ENCODE measurements around the gene CERS6.
"Not testable (repeated sequence)": the region's sequence is repeated elsewhere in the genome, so short reads cannot be mapped to it uniquely, and the experiment has no call there.

The CERS6 gene

GRCh38 chr2:168642873-168643272, 186.8 kb downstream of the CERS6 start:
- DNase-seq (ENCODE audit: low spot score), result no peak

DNA sequence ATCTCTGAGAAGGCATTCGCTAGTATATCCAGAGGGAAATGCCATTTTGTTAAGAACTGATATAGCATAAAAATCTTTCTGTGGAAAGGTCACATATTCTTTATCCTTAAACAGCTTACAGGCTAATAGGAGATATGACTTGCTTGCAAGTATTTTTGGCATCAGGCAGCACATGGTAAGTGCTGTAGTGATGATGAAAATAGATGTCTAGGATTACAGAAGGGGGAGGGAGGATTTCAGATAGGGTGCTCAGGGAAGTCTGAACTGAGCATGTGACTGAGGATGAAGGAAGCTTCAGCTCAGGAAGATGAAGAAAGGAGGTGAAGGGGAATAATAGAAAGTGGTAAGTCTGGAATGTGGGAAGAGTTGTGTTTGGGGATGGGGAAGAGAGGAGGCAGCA, 187.9 kb downstream of the CERS6 start:
- no peak for DNase-seq (ENCODE audit: low spot score)

- DNase-seq (ENCODE audit: low spot score), result no peak
Measured at GRCh38 chr2:168645696-168646338, 189.7 kb downstream of the CERS6 start.

DNA sequence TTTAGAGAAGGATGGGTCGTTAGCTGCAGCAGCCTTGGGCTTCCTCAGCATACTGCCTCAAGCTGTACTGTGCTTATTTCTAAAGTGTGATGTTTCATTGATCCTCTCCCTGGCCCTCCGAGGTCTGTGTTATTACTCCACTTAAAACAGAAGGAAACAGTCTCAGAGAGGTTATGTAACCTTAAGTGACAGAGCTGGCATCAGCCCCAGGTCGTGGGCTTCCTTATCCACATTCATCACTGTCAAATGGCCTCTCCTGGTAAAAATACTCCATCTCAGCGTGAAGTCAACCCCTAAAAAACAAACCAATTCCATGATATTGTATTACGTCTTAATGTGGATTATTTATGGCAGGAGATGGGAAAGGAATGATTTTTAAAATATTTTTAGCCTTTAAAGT, 193.0 kb downstream of the CERS6 start:
- no peak for DNase-seq (ENCODE audit: low spot score)

DNA sequence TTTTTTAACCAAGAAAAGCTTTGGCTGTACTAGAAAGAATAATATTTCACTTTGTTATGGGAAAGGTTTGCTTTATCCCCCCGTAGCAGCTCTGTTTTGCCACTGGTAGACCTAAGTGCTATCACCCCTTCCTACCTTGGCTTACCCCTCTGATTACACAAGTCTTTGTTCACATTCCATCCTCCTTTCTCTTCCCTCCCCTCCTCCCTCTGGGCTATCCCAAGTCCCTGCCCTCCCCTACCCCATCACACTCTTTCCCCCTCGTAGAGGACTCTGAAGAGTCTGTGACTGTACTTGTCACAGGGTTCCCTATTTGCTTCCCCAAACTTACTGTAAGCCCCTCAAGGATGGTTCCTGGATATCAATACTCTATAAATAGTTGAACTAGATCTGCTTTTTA, 193.5 kb downstream of the CERS6 start:
- DNase-seq (ENCODE audit: low spot score), result no peak

DNA sequence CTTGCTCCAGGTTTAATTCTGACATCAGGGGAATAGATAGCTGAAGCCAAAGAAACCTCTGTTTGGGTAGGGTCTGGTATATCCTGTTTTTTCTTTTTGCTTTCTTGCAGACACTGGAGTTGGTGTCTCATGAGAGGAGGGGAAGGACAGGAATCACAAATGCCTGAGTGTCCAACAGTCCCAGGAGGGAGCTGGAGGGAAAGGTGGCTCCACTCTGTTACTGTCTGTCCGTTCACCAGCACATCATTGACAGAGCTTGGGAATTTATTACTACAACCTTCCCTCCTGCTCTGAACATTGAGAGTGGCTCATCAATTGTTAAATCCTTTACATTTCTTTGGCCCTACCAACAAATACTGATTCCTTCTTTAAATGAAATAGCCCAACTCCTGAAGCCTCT, 194.1 kb downstream of the CERS6 start:
- no peak for DNase-seq (ENCODE audit: low spot score)

- DNase-seq (ENCODE audit: low spot score), result no peak
Measured at GRCh38 chr2:168650781-168651180, 194.7 kb downstream of the CERS6 start.

DNA sequence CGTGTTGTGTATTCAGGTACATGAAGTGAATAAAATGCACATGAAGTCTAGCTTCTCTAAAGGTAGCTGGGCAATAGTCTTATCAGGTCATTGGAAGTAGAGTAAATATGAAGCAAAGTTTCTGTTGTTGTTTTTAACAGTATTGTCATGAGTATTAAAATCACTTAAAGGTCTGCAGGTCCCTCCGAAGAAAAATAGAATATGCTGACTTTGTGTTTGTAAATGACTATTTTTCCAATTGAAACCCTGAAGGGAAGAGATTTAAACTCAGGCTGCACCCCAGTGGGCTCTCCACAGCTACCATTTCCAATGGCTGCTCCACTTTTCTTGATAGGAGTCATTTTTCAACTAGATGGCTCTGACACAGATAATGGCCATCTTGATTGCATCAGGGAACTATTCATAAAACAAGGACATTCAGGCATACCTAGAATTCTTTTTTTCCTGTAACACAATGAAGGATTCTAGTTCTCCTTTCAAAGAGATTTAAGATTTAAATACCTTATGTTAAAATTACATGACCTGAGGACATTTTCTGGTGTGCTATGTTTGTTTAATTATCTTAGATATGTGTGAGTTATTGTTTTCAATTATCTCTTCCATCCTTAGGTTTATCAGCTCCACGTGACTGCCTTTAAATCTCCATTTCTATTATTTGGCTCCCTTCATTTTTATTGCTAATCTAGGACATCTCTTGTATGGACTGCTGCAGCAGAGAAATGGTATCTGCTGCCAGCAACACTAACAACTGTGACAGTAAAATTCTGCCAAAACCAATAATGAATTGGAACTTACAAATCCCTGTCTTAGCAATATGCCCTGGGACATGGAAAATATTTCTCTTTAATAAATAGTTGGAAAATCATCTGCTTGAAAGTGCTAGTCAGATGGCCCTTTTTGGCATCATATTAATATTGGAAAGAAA, 197.2 kb downstream of the CERS6 start:
- DNase-seq (ENCODE audit: low spot score), result no peak

DNA sequence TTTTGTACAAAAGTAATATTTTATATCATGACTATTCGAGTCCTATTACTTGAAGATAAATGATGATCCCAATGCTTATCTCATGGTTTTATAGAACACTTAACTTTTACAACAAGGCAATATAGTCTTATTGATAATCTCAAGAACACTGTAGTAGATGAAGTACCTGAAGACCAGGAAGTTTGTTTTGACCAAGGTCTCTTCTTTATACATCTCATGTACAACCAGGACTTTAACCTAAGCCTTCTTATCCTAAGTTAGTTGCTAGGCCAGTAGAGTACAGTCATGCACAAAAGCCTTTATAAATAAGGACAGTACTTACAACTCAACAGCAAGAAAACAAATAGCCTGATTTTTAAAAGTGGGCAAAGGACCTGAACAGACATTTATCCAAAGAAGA, 198.6 kb downstream of the CERS6 start:
- DNase-seq (ENCODE audit: low spot score), result no peak

GRCh38 chr2:168655207-168655606, 199.1 kb downstream of the CERS6 start:
- no peak for DNase-seq (ENCODE audit: low spot score)

DNA sequence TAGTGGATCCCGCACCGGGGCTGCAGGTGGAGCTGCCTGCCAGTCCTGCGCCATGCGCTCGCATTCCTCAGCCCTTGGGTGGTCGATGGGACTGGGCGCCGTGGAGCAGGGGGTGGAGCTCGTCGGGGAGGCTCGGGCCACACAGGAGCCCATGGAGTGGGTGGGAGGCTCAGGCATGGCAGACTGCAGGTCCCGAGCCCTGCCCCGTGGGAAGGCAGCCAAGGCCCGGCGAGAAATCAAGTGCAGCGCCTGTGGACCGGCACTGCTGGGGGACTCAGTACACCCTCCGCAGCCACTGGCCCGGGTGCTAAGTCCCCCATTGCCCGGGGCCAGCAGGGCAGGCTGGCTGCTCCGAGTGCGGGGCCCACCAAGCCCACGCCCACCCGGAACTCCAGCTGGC, 201.3 kb downstream of the CERS6 start:
- DNase-seq (ENCODE audit: low spot score), result not testable (repeated sequence)

- DNase-seq (ENCODE audit: low spot score), result no peak
Measured at GRCh38 chr2:168658706-168659105, 202.6 kb downstream of the CERS6 start.

DNA sequence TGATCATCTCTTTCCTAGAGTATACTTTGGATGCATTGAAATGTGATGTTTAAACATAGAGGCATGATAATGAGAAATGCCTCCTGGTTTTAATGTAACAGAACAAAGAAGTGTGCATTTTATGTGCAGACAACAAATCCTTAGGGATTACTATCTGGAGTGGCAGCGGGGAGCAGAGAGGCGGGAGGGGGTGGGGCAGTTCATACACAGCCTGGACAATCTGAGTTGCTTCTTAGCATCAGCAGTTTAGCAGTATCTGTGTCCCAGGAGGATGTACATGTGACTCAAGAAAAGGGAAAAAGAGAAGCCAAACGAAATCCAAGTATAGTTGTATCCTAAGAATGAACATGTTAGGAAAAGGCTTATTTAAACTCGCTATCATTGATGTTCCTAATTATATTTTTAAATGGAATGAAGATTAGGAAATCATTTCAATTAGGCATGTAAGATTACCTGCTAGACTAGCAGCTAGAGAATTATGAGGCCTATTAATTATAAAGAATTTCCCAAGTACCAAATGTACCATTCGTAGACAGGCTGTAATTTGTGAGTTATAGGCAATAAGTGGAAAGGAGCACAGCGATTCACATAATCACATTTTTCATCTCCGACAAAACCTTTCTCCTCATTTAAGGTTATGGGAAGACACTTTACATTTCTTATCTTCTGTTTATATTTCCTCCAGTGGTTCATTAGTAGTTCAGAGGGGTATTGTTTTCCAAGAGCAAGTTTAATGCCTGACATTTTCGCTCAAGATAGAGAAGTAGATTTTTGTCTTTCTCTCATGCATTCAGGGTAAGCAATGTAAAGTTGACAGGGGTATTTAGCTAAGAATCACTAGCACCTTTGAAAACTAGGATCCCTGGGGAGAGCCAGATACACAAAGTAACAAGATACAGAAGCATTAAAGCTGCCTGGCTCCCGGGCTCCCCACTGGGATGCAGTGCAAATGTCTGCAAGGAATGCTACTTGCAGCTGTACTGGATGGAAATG, 205.1 kb downstream of the CERS6 start:
- no peak for DNase-seq (ENCODE audit: low spot score)

- DNase-seq (ENCODE audit: low spot score), result no peak
Measured at GRCh38 chr2:168661863-168662256, 205.8 kb downstream of the CERS6 start.

GRCh38 chr2:168662651-168663208, 206.7 kb downstream of the CERS6 start:
- no peak for DNase-seq (ENCODE audit: low spot score)

DNA sequence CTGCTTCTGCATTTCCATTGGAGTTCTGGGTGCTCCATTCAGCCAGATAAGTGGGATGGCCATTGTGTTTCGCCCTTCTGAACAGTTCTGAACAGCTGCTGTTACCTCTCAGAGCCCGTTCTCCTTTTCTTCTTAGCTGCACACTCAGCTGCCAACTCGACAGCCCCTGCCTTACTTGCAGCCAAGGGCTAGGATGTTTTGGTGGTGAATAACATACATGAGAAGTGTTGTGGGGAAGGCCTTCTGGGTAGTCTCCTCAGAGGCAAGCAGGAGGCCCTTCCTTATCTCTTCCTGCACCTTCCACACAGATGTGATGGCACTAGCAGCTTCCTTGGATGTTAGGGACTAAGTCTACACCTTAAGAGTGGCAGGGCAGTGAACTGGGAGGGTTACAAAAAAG, 207.9 kb downstream of the CERS6 start:
- no peak for DNase-seq (ENCODE audit: low spot score)

GRCh38 chr2:168664715-168665114, 208.6 kb downstream of the CERS6 start:
- DNase-seq (ENCODE audit: low spot score), result not testable (repeated sequence)

GRCh38 chr2:168666339-168666738, 210.3 kb downstream of the CERS6 start:
- DNase-seq (ENCODE audit: low spot score), result no peak

- no peak for DNase-seq (ENCODE audit: low spot score)
Measured at GRCh38 chr2:168667156-168667555, 211.1 kb downstream of the CERS6 start.

- DNase-seq (ENCODE audit: low spot score), result no peak
Measured at GRCh38 chr2:168669151-168669550, 213.1 kb downstream of the CERS6 start.

GRCh38 chr2:168670478-168670877, 214.4 kb downstream of the CERS6 start:
- DNase-seq (ENCODE audit: low spot score), result no peak

GRCh38 chr2:168671932-168672331, 215.9 kb downstream of the CERS6 start:
- no peak for DNase-seq (ENCODE audit: low spot score)

All from hematopoietic multipotent progenitor cell treated with erythropoietin and hydrocortisone succinate and interleukin-3 and kit ligand, for 15 days (in vitro differentiated cells).